K562 (cell line): Measurements from ENCODE around the gene SPOUT1. TPM values are rescaled to one million over a fixed set of nuclear protein-coding genes. Genes with fewer than 3 reads are reported as not detected.

ENCODE experiments used
- ATAC-seq: fragments of 200-7000 bp; cut with Tn5 transposase; 3 replicates; pipeline ENCODE4 v1.9.1; 2020; ENCODE audit warnings: moderate library complexity
- BruUV-seq: library from RNA; stranded (reverse); fragments of 400-500 nt; replicated peaks from 2 replicates; lab custom pipeline; 2021; lab: Mats Ljungman, UMichigan
- CTCF ChIA-PET: fragments of 300-600 bp; formaldehyde crosslinking; extraction: SDS; loops from one replicate; lab custom pipeline; 2021; ENCODE audit warnings: low intra/inter-chr PET ratio; lab: Yijun Ruan, JAX
- POLR2A ChIA-PET: fragments of 300-600, 350-650 bp; sonication (Branson Sonifier 250); formaldehyde crosslinking; extraction: SDS; loops from one replicate; lab custom pipeline; 2021; ENCODE audit warnings: antibody characterized with exemption, inconsistent platforms; lab: Yijun Ruan, JAX
- DNase-seq, 4 experiments: peaks; one replicate each; pipeline versions ENCODE4 v3.0.0 to v3.0.0-alpha.2; 2011 to 2018; ENCODE audit warnings: low spot score in 3 of 4, mixed read lengths in 3 of 4; ENCODE audit errors: extremely low read depth in 1 of 4
- FAIRE-seq: peaks from 2 replicates; lab custom pipeline; 2011; peaks lifted over from hg19 to GRCh38; lab: Jason Lieb, UNC
- H2AFZ ChIP-seq: 2 replicates; pipeline ENCODE4 v1.6.0; 2011; ENCODE audit warnings: low read depth, low read length, control low read depth, inconsistent platforms
- H3K27ac ChIP-seq: fragments of 200-600 bp; 3 replicates; pipeline ENCODE4 v1.8.0; 2011; ENCODE audit warnings: low read depth, mild to moderate bottlenecking, control low read depth, inconsistent platforms, low read length, moderate library complexity, mixed read lengths; ENCODE audit errors: extremely low read depth
- H3K27me3 ChIP-seq, 2 experiments: fragments of 300-600 bp in 1 of 2; 2 replicates in 1 of 2; 3 replicates in 1 of 2; pipeline versions ENCODE4 v1.6.0 to v1.8.0; 2011; ENCODE audit warnings: inconsistent platforms in 2 of 2, low read length in 2 of 2, mild to moderate bottlenecking in 1 of 2, mixed read lengths in 1 of 2, moderate library complexity in 1 of 2; ENCODE audit not compliant: control insufficient read depth in 2 of 2, insufficient read depth in 2 of 2
- H3K36me3 ChIP-seq: fragments of 300-600 bp; 3 replicates; pipeline ENCODE4 v1.8.0; 2011; ENCODE audit warnings: mild to moderate bottlenecking, low read length, inconsistent platforms; ENCODE audit not compliant: control insufficient read depth, insufficient read depth
- H3K4me1 ChIP-seq, 2 experiments: fragments of 200-600 bp in 1 of 2; replicated peaks in 1 of 2; 2 replicates in 1 of 2; 3 replicates in 1 of 2; pipeline versions ENCODE4 v1.5.1 to v1.8.0; 2011; ENCODE audit warnings: inconsistent platforms in 2 of 2, low read length in 2 of 2, mild to moderate bottlenecking in 1 of 2, mixed read lengths in 1 of 2, moderate library complexity in 1 of 2; ENCODE audit not compliant: control insufficient read depth in 2 of 2, insufficient read depth in 2 of 2
- H3K4me2 ChIP-seq: 2 replicates; pipeline ENCODE4 v1.6.1; 2011; ENCODE audit warnings: low read length, control low read depth, inconsistent platforms, mixed read lengths; ENCODE audit not compliant: insufficient read depth
- H3K4me3 ChIP-seq: fragments of 200-600 bp; sonication (generic), shearing (Covaris generic); 2 replicates; pipeline ENCODE4 v1.5.1; 2016; ENCODE audit warnings: control low read depth, inconsistent platforms
- H3K79me2 ChIP-seq: fragments of 200-600 bp; 3 replicates; pipeline ENCODE4 v1.8.0; 2011; ENCODE audit warnings: low read length, inconsistent platforms; ENCODE audit not compliant: control insufficient read depth, insufficient read depth
- H3K9ac ChIP-seq, 2 experiments: 2 replicates each; pipeline versions ENCODE4 v1.6.0 to v1.6.1; 2011; ENCODE audit warnings: low read depth in 2 of 2, low read length in 2 of 2, control low read depth in 1 of 2, inconsistent platforms in 1 of 2, mild to moderate bottlenecking in 1 of 2, mixed read lengths in 1 of 2; ENCODE audit not compliant: insufficient read depth in 1 of 2
- H3K9me1 ChIP-seq: one replicate; pipeline ENCODE4 v1.6.0; 2011; ENCODE audit warnings: inconsistent platforms, mild to moderate bottlenecking, low read length, moderate library complexity; ENCODE audit not compliant: control insufficient read depth, insufficient read depth
- H3K9me3 ChIP-seq: replicated peaks from 2 replicates; pipeline ENCODE4 v1.5.1; 2011; ENCODE audit warnings: low read depth, low read length, inconsistent platforms; ENCODE audit not compliant: control insufficient read depth, insufficient read depth
- H4K20me1 ChIP-seq: replicated peaks from 2 replicates; pipeline ENCODE4 v1.6.1; 2011; ENCODE audit warnings: low read length, inconsistent platforms, mixed read lengths; ENCODE audit not compliant: control insufficient read depth, insufficient read depth
- BACH1 ChIP-seq: fragments of 200-800 bp; sonication (Bioruptor generic); IDR thresholded peaks from 2 replicates; pipeline ENCODE4 v1.6.1; 2016; ENCODE audit warnings: missing genetic modification characterization, missing compliant biosample characterization
- CBFB ChIP-seq: sonication (generic); formaldehyde crosslinking; IDR thresholded peaks from 2 replicates; pipeline ENCODE4 v1.4.0; 2020; ENCODE audit warnings: mild to moderate bottlenecking, missing genetic modification reagents
- HMG20A ChIP-seq: fragments of 450-650 bp; formaldehyde crosslinking; conservative IDR thresholded peaks from 2 replicates; pipeline ENCODE4 v1.4.0; 2020; ENCODE audit warnings: mild to moderate bottlenecking, mixed read lengths
- MECOM ChIP-seq: fragments of 250-450 bp; sonication (Bioruptor Pico); IDR thresholded peaks from 2 replicates; pipeline ENCODE4 v1.8.0; 2022; ENCODE audit warnings: inconsistent platforms
- NFIX ChIP-seq: fragments of 250-450 bp; sonication (Bioruptor Pico); IDR thresholded peaks from 2 replicates; pipeline ENCODE4 v1.4.0; 2020; ENCODE audit warnings: low read depth, mild to moderate bottlenecking, moderate library complexity
- POLR2A ChIP-seq: fragments of 450-650 bp; conservative IDR thresholded peaks from 2 replicates; pipeline ENCODE4 v1.6.1; 2016
- POLR2B ChIP-seq: fragments of 450-650 bp; IDR thresholded peaks from 2 replicates; pipeline ENCODE4 v1.6.1; 2018; ENCODE audit warnings: low read depth; ENCODE audit not compliant: partially characterized antibody
- POLR2G ChIP-seq: fragments of 200-400 bp; formaldehyde crosslinking; IDR thresholded peaks from 2 replicates; pipeline ENCODE4 v1.6.1; 2017; ENCODE audit warnings: low read depth, mild to moderate bottlenecking, antibody characterized with exemption, low read length, moderate library complexity
- RBFOX2 ChIP-seq: fragments of 200-400 bp; formaldehyde crosslinking; IDR thresholded peaks from 2 replicates; pipeline ENCODE4 v1.6.1; 2017; ENCODE audit warnings: low read depth, mild to moderate bottlenecking, low read length, moderate library complexity
- SMAD3 ChIP-seq: fragments of 450-650 bp; formaldehyde crosslinking; conservative IDR thresholded peaks from 2 replicates; pipeline ENCODE4 v1.4.0; 2020; ENCODE audit warnings: mild to moderate bottlenecking
- SUPT5H ChIP-seq: fragments of 450-650 bp; IDR thresholded peaks from 2 replicates; pipeline ENCODE4 v1.6.1; 2016
- WGBS: fragments of 100-300 bp; shearing (Covaris generic); methylation state at CpG from one replicate; pipeline ENCODE4 v1.1.6; 2016; ENCODE audit warnings: low coverage, mixed read lengths; ENCODE audit not compliant: insufficient coverage; ENCODE audit errors: missing lambda C conversion rate; 5-methylcytosine and 5-hydroxymethylcytosine counted together
- in situ Hi-C: fragments of 300-500 bp; cut with MboI; formaldehyde crosslinking; loops from 4 replicates; pipeline ENCODE4 v1.15.0; 2018; ENCODE audit warnings: inconsistent platforms, mixed read lengths
- intact Hi-C: fragments of 100-400 bp; cut with micrococcal nuclease; formaldehyde crosslinking; loops from 2 replicates; pipeline ENCODE4 v1.14.2; 2022
- polyA plus RNA-seq, 8 experiments: library from polyadenylated mRNA; depleted of rRNA in 4 of 8; stranded (reverse) in 5 of 8; unstranded in 3 of 8; fragments of >200 nt; fragmentation: Nextera tagmentation in 2 of 8; fragmentation: Illumina TruSeq in 1 of 8; extraction: Ambion mirVana in 2 of 8; extraction: Trizol in 1 of 8; gene quantifications; 2 replicates each; pipeline versions ENCODE4 v1.2.1 to v1.2.3, GENCODE V29; 2011 to 2014; ENCODE audit warnings: inconsistent platforms in 1 of 8, missing spikeins in 1 of 8
- total RNA-seq, 7 experiments: library from RNA; depleted of rRNA in 6 of 7; stranded (reverse); fragments of >200 nt in 6 of 7; fragmentation: Illumina TruSeq in 2 of 7; extraction: Trizol in 2 of 7; gene quantifications; 2 replicates each; pipeline versions ENCODE4 v1.2.1 to v1.2.3, GENCODE V29; 2011 to 2021; ENCODE audit warnings: low replicate concordance in 1 of 7

The SPOUT1 gene
- total and polyA plus RNA-seq, 9 of the 15 experiments (the other 6 are each of a cell fraction or from before 2014, with no cell fraction given), result 10.6 to 121 (median 37.4) TPM

DNA sequence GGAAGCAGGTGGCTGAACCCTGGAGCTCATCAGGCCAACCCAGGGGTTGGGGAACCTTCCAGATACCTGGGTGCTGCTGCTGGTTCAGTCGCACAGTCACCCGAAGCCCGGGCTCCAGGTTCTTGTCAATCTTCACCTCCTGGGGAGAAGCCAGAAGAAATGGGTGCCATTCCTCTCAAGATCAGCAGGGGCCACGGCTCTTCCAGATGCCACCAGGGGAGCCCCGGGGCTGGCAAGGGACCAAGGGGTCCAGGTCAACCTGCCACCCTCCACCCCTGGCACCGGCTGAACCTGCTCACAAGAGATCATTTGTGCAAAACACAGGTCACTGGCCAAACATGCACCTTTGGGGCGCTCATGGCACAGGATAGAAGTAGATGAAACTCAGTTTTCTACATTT is 4.7 kb downstream of the SPOUT1 start:
- no peak for TF ChIP-seq MECOM (CRISPR knock-in tag)
- no peak for TF ChIP-seq NFIX (CRISPR knock-in tag)
- TF ChIP-seq CBFB (CRISPR knock-in tag), result no peak
- peak; percentile 61 for TF ChIP-seq POLR2G
- 0 out of 2 replicates have a peak, but pooled peaks have one; percentile 28 for TF ChIP-seq SUPT5H
- Histone ChIP-seq H3K9me1 (no peaks in the 10 kb centered on the region), H3K27ac (no peak overlapping the region), H3K4me3 (no peak overlapping the region), H4K20me1 (peaks cover 11% of the 10 kb centered on the region), H3K27me3 (no peaks in the 10 kb centered on the region), H2AFZ (no peak overlapping the region), H3K79me2 (peaks cover 23% of the 10 kb centered on the region), H3K9ac (no peak overlapping the region), H3K4me2 (no peak overlapping the region), H3K4me1 (peaks cover 8 to 61% of the 10 kb centered on the region in 2 experiments; a peak in 4 of 5 replicates), H3K36me3 (peaks cover 89% of the 10 kb centered on the region), H3K9me3 (no peaks in the 10 kb centered on the region)
- POLR2A ChIA-PET, result interaction anchor here (1.0 kb wide), 1 partner anchor 66 kb away, joined by 5 read pairs; no protein-coding TSS in a partner anchor
- WGBS, result 86% methylated on average over 5 of the region's 7 CpGs
- CTCF ChIA-PET, result no interaction called here
- intact Hi-C loops, result no loop called here
- FAIRE-seq (no peak), ATAC-seq (no peak), DNase-seq (no peak)
- no TSS peak for BruUV-seq
- in situ Hi-C loops, result no loop called here

DNA sequence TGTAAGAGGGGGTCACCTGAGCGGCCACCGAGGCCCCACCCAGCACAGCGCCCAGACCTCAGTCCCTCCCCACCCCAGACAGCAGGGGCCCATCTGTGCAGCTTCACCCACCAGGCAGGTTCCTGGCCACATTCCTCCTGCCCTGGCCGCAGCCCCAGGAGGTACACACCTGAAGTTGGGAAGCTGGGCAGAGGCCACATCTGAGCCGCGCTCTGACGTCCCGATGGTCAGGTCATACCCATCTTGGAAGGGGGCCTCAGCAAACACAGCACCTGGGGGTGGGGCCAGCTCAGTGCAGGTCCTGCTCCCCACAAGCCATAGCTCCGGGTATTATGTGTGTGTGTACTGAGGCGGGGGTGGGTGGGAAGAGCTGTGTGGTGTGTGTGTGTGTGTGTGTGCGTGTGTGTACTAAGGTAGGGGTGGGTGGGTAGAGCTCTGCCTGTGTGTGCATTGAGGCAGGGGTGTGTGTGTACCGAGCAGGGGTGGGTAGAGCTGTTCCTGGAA is 5.6 kb downstream of the SPOUT1 start:
- ChIA-PET POLR2A (interaction anchor here (0.7 to 1.0 kb wide), 4 partner anchors 18 to 428 kb away, joined by 3 to 5 read pairs (median 4); no protein-coding TSS in a partner anchor), CTCF (no interaction called here)
- ATAC-seq, result no peak
- TF ChIP-seq POLR2G (peak; percentile 62), POLR2A (peak; percentile 0; the same call in 1 of the 2 replicates), BACH1 (tag) (no peak), SUPT5H (peak; percentile 30), POLR2B (peak; percentile 48), SMAD3 (CRISPR knock-in tag) (no peak), RBFOX2 (peak; percentile 53), HMG20A (CRISPR knock-in tag) (no peak)
- Histone ChIP-seq H3K36me3 (peaks cover 90% of the 10 kb centered on the region), H3K27me3 (no peaks in the 10 kb centered on the region), H3K4me3 (no peak overlapping the region), H2AFZ (no peak overlapping the region), H4K20me1 (peaks cover 14% of the 10 kb centered on the region), H3K9ac (no peak overlapping the region), H3K4me2 (no peak overlapping the region), H3K79me2 (peaks cover 27% of the 10 kb centered on the region), H3K27ac (no peak overlapping the region), H3K4me1 (peaks cover 10 to 62% of the 10 kb centered on the region in 2 experiments; a peak in 4 of 5 replicates), H3K9me3 (no peaks in the 10 kb centered on the region), H3K9me1 (no peaks in the 10 kb centered on the region)
- peak in 1 of 4 experiments; percentile 24 for DNase-seq
- in situ Hi-C loops, result no loop called here
- FAIRE-seq, result no peak
- BruUV-seq, result no TSS peak
- 82% methylated on average over 12 of the region's 12 CpGs for WGBS
- intact Hi-C loops, result no loop called here
